NCI-H1694 (cell line): ENCODE results near the gene UTF1.
"Not testable (repeated sequence)": the region's sequence is repeated elsewhere in the genome, so short reads cannot be mapped to it uniquely, and the experiment has no call there.

ENCODE experiments used
- DNase-seq: peaks from one replicate; lab custom pipeline; 2025; lab: John Stamatoyannopoulos, UW

UTF1 gene

DNA sequence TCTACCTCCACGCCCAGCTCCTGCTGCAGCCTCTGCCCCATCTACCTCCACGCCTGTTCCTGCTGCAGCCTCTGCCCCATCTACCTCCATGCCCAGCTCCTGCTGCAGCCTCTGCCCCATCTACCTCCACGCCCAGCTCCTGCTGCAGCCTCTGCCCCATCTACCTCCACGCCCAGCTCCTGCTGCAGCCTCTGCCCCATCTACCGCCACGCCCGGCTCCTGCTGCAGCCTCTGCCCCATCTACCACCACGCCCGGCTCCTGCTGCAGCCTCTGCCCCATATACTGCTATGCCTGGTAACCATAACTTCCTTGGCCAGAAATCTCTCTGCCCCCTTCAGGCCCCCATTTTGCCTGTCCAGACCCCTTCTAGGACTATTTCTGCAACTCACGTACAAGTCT is 35.0 kb downstream of the UTF1 start:
- DNase-seq = not testable (repeated sequence)

DNA sequence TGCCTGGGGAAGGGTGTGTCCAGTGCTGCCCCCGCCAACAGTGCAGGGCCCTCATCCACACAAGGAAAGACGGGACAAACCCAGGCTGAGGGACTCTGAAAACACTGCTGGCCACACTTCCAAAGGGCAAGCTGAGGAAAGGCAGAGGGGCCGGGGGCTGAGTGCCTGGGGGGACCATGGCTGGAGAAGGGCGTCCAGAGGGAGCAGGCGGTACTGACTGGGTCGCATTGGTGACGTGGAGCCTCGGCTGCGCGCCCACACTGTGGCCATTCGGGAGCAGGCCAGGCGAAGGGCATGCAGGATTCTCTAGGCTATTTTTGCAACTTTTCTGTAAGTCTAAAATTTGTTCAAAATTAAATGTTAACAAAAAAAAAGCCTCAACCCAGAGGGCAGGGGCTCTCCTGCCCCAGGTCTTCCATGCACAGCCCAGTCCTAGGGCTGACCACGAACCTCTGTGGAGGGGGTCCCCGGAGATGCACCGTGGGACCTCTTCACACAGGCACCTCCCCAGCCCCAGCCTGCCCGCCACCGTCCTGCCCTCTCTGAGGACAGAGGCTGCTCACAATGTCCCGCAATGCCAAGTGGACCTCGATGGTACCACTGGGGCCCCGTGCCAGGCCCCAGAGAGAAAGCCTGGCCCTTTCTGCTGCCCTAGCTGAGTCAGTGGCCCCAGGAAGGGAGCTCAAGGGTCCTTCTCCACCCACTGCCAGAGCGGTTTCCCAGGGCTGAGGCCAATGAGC is 36.2 kb downstream of the UTF1 start:
- DNase-seq = no peak

- DNase-seq = no peak
Measured at GRCh38 chr10:133267293-133267692, 37.3 kb downstream of the UTF1 start.

DNA sequence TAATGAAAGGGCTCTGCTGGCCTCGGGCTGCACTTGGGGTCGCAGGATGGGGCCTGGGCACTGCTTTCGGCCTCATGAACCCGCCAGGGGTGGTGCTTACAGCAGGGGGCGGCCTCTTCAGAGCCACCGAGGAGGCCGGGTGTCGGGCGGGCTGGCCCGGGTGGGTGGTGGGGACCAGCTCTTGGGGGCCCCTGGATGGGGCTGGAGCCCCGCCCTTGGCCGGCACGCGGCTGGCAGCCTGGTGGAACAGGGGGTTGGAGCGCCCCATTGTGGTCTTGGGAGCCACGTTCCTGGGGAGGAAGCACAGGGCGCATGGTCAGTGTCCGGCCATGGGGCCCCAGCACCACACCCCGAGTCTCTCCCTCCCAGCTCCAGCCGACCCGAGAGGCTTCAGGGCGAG is 37.8 kb downstream of the UTF1 start:
- DNase-seq = no peak

DNA sequence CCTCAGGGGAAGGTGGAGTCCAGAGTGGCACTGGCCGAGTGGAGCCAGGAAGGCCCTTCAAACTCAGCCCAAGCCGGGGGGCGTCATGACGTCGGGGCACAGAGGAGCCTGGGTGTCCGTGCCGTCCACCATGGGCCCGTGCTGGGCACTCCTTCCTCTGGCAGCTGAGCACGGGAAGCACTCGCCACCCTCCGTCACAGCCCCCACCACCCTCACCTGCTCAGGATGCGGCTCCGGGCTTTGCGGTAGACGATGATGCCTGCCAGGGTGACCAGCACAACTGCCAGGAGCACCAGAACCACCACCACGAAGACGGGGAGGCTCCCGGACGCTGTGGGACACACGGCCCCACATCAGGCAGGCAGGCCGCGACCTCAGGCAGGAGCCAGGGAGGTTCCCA is 38.5 kb downstream of the UTF1 start:
- DNase-seq = no peak

- DNase-seq = no peak
Measured at GRCh38 chr10:133269367-133269766, 39.4 kb downstream of the UTF1 start.

- no peak for DNase-seq
Measured at GRCh38 chr10:133270204-133270603, 40.2 kb downstream of the UTF1 start.

DNA sequence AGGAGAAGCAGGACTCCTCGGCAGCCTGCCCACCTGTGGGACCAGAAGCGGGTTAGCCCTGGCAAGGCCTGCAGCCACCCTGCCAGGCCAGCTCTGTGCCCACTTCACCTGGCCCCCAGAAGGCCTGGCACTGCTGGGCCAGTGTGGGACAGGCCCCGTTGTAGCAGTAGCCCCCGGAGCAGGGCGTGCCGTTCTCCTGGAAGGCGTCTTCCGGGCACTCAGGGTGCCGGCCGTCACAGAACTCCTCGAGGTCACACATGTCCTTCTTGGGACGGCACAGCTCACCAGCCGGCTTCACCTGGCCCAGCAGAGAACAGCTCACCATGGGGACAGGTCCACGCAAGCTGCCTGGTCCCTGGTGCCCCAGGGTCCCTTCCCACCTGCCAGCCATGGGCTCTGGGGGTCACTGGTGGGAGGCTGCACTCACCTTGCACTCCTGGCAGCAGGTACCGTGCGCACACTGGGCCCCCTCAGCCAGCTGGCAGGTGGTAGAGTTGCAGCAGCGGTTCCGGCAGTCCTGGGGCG is 40.8 kb downstream of the UTF1 start:
- DNase-seq = no peak

GRCh38 chr10:133271521-133272300 is 41.7 kb downstream of the UTF1 start:
- no peak for DNase-seq

DNA sequence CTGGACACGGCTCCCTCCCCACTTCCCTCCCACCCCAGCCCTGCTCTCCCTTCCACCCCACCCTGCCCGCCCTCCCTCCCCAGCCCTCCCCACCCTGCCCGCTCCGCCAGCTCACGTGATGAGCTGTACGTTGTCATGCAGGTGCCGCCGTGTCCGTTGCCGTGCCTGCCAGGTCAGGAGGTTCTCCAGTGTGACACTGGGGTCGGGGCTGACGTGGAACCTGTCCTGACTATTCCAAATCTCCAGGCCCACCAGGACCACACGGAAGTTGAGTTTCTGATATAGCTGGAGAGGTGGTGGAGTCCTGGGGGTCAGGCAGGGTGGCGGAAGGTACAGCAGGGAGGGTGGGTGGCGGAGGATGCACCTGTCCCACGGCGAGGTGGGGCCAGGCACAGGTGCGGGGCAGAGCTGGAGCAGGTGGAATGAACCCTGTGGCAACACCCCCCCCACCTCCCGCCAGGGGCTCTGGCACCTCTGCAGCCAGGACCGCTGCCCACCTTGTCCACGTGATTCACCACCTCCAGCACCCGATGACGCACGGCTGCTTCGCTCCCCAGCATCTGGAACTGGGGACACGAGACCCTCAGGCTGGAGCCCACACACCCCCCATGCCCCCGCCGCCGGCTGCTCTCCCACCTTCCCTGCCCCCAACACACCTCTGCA is 42.4 kb downstream of the UTF1 start:
- no peak for DNase-seq

DNA sequence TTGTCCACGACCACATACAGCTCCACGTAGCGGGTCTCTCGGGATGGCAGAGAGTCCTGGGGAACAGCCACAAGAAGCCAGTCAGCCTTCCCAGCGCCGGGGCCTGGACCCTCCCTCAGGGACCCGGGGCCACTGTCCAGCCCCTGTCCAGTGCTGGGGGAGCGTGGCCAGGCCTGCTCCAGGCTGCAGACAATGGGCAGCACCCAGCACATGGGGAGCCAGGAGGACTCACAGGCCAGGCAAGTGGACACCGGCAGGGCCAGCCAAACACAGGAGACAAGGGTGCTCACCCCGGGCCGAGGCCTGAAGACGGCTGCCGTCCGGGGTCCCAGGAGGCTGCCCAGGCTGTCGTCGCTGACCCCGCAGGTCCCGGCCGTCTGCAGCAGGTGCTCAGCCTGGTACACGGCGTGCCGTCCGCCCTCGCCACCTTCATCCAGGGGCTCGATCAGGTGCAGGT is 43.0 kb downstream of the UTF1 start:
- DNase-seq = no peak

GRCh38 chr10:133273534-133274143 is 43.6 kb downstream of the UTF1 start:
- no peak for DNase-seq

DNA sequence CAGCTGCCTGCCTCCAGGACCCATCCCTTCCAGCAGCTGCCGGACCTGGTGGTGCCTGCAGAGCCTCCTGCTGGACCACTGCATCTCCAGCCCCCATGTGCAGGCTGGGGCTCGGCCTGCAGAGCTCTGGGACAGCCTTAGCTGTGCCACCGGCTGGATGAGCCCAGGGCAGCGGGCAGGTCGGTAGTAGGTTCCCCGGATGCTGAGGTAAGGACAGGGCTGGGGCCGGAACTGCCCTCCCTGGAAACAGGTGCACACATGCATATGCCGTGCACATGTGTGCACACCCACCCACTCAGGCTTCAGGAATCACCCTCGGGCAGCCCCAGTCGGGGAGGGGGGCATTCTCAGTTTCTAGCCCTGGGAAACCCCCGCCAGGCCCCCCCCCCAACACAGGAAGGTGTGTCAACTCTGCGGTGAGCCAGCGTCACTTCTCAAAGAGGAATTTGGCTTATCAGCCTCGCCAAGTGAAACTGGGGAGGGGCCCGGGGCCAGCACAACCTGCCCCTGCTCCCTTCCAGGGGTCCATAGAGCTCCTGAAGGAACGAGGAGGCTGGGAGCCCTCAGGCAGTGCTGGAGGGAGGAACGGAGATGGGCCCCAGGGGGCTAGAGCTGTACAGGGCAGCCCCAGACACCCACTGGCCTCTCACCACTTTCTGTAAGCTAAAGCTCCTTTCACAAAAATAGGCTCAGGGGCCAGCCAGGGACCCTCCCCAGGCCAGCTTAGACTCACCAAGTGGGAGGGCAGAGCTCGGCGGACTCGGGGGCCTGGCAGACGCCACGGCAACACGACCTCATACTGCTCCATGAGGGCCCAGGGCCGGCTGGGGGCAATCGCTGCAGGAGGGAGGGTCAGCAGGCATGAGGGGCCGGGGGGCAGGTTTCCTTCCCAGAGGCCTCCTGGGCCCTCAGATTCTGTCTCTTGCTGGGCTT is 45.0 kb downstream of the UTF1 start:
- DNase-seq = no peak

DNA sequence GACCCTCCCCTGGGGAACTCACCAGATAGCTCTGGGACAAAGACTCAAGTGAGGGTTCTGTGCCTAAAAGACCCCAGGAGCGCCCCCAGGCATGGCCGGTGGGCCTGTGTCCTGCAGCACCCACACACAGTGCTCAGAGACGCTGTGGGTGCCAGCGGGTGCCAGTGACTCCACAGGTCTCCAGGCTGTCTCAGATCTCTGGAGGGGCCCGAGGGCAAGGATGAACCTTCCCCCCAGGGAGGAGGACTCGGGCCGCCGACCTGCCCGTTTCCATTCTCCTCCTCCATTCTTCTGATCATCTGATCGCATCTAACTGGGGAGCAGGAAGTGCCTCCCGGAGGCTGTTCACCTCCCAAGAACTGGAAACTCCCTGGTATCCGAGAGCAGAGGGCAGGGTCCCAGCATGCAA is 45.7 kb downstream of the UTF1 start:
- DNase-seq = no peak

DNA sequence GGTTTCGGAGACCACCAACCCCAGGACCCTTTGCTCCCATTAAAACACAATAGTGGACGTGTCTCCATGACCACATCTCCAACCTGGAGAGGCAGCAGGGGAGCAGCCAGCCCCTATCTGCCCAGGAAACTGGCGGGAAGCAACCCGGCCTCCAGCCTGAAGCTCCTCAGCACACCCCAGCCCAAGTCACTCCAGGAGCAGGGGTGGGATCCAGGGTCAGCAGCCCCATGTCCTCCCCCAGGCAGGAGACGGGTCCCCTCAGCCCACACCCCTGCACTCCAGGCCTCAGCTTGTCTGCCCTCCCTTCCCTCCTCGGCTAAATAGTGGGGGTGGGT is 46.0 kb downstream of the UTF1 start:
- DNase-seq = no peak

GRCh38 chr10:133276435-133277201 is 46.6 kb downstream of the UTF1 start, which contains the start of gene ADAM8:
Gene ADAM8 (minus strand): TSS chr10:133276868. CDS start chr10:133276817, 51 bp downstream.
- DNase-seq = no peak

GRCh38 chr10:133277277-133277992 is 47.4 kb downstream of the UTF1 start:
- DNase-seq = no peak

- DNase-seq = no peak
Measured at GRCh38 chr10:133277993-133278576, 48.1 kb downstream of the UTF1 start.

DNA sequence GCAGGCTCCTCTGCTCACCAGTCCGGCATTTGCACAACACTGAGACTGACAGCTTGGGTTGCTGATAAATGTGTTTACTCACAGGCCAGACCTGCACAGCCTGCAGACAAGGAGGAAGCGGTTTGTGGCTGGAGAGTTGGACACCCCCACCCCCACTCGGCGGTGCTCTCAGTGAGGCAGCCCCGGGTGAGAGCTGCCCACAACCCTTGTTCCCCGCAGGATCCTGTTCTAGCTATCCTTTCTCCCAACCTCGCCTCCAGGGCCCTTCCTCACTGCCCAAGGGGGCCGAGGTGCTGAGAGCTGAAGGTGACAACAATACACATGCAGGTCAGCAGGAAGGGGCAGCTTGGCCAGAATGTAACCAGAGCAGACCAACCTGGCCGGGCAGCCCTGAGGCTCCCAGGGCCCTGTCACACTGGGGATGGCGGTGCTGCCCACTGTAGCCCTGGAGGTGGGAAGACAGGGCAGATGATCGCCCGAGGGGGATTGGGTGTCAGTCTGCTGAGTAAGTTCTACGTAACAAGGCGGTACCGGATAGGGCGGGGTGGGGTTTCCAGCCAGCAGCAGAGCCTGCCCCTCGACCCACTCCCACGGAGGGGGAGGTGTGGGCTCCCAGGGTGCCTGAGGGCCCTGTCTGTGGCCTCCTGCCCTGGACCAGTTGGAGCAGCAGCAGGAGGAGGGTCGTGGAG is 48.7 kb downstream of the UTF1 start:
- no peak for DNase-seq
